Ectodermal cell (in vitro differentiated cells): ENCODE data around the gene FOXRED1.

Source experiments
- H3K27ac ChIP-seq: 2 replicates; pipeline ENCODE4 v1.7.0; 2013; ENCODE audit warnings: mild to moderate bottlenecking, low read depth, low read length; ENCODE audit not compliant: insufficient read depth, poor library complexity, severe bottlenecking
- H3K27me3 ChIP-seq: 2 replicates; pipeline ENCODE4 v1.7.0; 2013; ENCODE audit warnings: mild to moderate bottlenecking, low read length; ENCODE audit not compliant: insufficient read depth, control insufficient read depth, poor library complexity, severe bottlenecking
- H3K36me3 ChIP-seq: one replicate; pipeline ENCODE4 v1.7.0; 2013; ENCODE audit warnings: low read length; ENCODE audit not compliant: control insufficient read depth, insufficient read depth
- H3K4me1 ChIP-seq: one replicate; pipeline ENCODE4 v1.7.0; 2013; ENCODE audit warnings: low read length; ENCODE audit not compliant: control insufficient read depth, insufficient read depth
- H3K4me3 ChIP-seq: 2 replicates; pipeline ENCODE4 v1.7.0; 2013; ENCODE audit warnings: low read depth, low read length, control low read depth; ENCODE audit not compliant: insufficient read depth
- H3K9me3 ChIP-seq: 2 replicates; pipeline ENCODE4 v1.7.0; 2013; ENCODE audit warnings: mild to moderate bottlenecking, low read length, moderate library complexity; ENCODE audit not compliant: control insufficient read depth
- WGBS, 2 experiments: methylation state at CpG; one replicate each; pipeline ENCODE4 v1.1.7; 2013; ENCODE audit warnings: missing lambda C conversion rate in 2 of 2; 5-methylcytosine and 5-hydroxymethylcytosine counted together

Gene FOXRED1

GRCh38 chr11:126322996-126323395, 54.0 kb downstream of the FOXRED1 start:
- Histone ChIP-seq H3K4me3 (no peak overlapping the region), H3K27me3 (no peaks in the 10 kb centered on the region), H3K27ac (no peak overlapping the region), H3K36me3 (no peaks in the 10 kb centered on the region), H3K4me1 (peaks cover 6% of the 10 kb centered on the region), H3K9me3 (no peaks in the 10 kb centered on the region)
- 90 to 100% methylated on average over 2 to 3 of the region's 3 CpGs for WGBS, 2 experiments

DNA sequence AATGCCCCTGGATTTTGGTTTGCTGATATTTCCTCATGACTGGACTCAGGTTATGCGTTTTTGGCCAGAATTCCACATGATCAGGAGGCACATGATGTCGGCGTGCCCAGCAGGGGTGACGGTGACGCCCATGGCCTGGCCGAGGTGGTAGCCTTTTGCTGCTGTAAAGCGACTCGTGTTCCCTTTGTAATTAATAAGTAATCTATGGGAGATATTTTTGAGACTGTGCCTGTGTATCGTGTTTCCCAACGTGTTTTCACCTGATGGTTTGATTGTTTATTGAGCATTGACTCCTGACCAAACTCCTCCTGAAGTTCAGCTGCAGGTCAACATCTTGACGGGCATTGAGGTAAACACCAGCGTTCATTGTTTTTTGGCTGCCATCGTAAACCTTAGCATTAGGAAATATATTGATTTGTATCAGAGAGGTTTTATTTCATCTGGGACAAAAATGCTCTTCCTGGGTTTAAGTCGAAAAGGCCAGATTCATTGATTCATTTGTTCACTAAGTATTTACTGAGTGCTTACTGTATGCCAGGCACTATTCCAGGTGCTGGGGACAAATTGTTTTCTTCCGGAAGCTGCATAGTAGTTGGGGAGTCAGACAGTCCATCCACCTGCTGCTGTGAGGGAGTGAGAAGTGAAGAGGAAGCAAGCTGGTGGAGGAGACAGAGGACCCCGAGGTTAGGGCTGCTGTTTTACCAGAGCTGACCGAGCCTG, 58.5 kb downstream of the FOXRED1 start:
- Histone ChIP-seq H3K27ac (no peak overlapping the region), H3K9me3 (no peaks in the 10 kb centered on the region), H3K27me3 (no peaks in the 10 kb centered on the region), H3K4me1 (peaks cover 8% of the 10 kb centered on the region), H3K4me3 (no peak overlapping the region), H3K36me3 (no peaks in the 10 kb centered on the region)
- 94 to 96% methylated on average over 17 of the region's 17 CpGs for WGBS, 2 experiments
